ENCODE measurements around the gene PPL.

The PPL gene

GRCh38 chr16:4836727-4837126 lies 100.2 kb downstream of the PPL start:
- H3K9me3 ChIP-seq (ENCODE audit: control insufficient read depth, low read length) = no peaks in the 10 kb centered on the region
- no peak overlapping the region for H3K4me3 ChIP-seq (ENCODE audit: low read length)
- no peak overlapping the region for H3K9ac ChIP-seq (ENCODE audit: low read length)
- H3K27me3 ChIP-seq (replicated peaks; ENCODE audit: control insufficient read depth, insufficient read depth, low read length) = no peaks in the 10 kb centered on the region
- H3K36me3 ChIP-seq (ENCODE audit: control insufficient read depth, insufficient read depth, low read length, severe bottlenecking) = peaks cover 90% of the 10 kb centered on the region
- no peak for DNase-seq (ENCODE audit: low read depth)
- no peaks in the 10 kb centered on the region for H3K4me1 ChIP-seq (ENCODE audit: control insufficient read depth, insufficient read depth, low read length)

- no peak for DNase-seq (ENCODE audit: low read depth)
- peaks cover 8% of the 10 kb centered on the region for H3K4me1 ChIP-seq (ENCODE audit: control insufficient read depth, insufficient read depth, low read length)
- H3K9me3 ChIP-seq (ENCODE audit: control insufficient read depth, low read length) = no peaks in the 10 kb centered on the region
- H3K4me3 ChIP-seq (ENCODE audit: low read length) = no peak overlapping the region
- no peak overlapping the region for H3K9ac ChIP-seq (ENCODE audit: low read length)
- peaks cover 88% of the 10 kb centered on the region for H3K36me3 ChIP-seq (ENCODE audit: control insufficient read depth, insufficient read depth, low read length, severe bottlenecking)
- no peaks in the 10 kb centered on the region for H3K27me3 ChIP-seq (replicated peaks; ENCODE audit: control insufficient read depth, insufficient read depth, low read length)
These were observed 103.4 kb downstream of the PPL start for GRCh38 chr16:4833584-4833983.

- Histone ChIP-seq H3K4me1 (ENCODE audit: control insufficient read depth, insufficient read depth, low read length) (peaks cover 9% of the 10 kb centered on the region), H3K36me3 (ENCODE audit: control insufficient read depth, insufficient read depth, low read length, severe bottlenecking) (peaks cover 85% of the 10 kb centered on the region), H3K9ac (ENCODE audit: low read length) (no peak overlapping the region), H3K9me3 (ENCODE audit: control insufficient read depth, low read length) (no peaks in the 10 kb centered on the region), H3K4me3 (ENCODE audit: low read length) (no peak overlapping the region), H3K27me3 (replicated peaks; ENCODE audit: control insufficient read depth, insufficient read depth, low read length) (no peaks in the 10 kb centered on the region)
- DNase-seq (ENCODE audit: low read depth) = no peak
These were observed 104.1 kb downstream of the PPL start for GRCh38 chr16:4832698-4833343.
